ELF-1 (cell line): ENCODE data around the gene COL6A3.

Experiments
- DNase-seq: peaks from one replicate; pipeline ENCODE4 v3.0.0-alpha.2; 2016; ENCODE audit warnings: low read depth, low spot score

The COL6A3 gene

DNA sequence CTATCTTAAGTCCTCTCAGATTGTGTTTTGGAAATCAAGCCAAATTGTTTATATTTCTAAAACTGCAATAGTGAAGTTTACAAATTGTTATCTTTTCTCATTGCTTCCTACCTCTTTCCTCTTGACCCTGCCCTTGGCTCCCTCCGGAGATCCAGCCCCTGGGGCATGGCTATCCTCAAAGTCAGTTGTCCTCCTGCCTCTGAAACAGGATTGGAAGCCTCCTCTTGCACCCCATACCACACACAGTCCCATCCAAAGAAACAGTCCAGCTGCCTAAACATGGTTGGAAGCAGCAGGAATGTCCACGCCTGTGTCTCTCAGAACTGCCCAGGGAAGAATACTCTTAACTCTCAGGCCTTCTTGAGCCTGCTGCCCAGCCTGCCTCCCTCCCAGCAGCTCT lies 30.1 kb upstream of the COL6A3 start:
- no peak for DNase-seq

DNA sequence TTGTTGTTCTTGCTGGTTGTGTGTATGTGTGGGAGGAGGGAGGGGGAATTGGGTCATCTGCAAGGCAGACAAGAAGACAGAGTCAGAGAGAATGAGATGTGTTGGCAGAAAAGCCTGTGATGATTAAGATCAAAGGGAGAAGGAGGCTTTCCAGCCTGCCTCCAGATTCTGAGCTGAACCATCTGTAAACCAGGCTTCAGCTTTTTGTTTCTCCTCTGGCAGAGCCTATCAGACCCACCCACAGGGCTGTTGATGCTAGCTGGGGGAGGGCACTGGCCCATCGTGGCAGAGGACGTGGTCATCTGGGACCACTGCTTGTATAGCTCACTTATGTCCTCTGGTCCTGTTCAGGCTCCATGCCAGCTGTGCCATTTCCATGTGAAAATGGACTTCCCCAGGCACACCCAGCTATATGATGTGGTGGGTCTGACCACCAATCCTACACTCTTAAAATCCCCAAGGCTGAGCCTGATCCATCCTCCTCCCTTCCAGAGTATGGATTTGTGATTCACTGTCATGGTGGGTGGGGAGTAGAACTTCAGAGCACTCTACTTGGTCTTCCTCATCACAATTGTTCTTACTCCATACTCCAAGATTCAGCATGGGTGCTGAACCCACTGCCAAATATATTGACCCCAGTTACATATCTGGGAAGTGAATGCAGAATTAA lies 27.8 kb upstream of the COL6A3 start:
- peak; percentile 45 for DNase-seq

DNA sequence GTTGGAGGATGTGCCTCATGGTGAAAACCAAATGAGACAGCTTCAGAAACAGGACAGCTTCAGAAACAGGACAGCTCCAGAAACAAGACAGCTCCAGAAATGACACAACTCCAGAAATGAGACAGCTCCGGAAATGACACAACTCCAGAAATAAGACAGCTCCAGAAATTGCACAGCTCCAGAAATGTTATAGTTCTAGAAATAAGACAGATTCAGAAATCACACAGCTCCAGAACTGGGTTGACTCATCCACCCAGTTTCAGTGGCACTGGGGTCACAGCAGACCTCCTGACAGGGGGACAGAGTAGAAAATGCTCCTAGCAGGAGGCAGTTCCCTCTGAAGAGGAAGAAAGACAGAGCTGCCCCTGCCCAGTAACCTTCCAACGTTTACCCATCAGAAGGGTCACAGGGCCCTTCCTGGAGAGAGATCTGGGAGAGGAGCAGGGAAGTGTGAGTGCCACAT lies 26.9 kb upstream of the COL6A3 start:
- no peak for DNase-seq

DNA sequence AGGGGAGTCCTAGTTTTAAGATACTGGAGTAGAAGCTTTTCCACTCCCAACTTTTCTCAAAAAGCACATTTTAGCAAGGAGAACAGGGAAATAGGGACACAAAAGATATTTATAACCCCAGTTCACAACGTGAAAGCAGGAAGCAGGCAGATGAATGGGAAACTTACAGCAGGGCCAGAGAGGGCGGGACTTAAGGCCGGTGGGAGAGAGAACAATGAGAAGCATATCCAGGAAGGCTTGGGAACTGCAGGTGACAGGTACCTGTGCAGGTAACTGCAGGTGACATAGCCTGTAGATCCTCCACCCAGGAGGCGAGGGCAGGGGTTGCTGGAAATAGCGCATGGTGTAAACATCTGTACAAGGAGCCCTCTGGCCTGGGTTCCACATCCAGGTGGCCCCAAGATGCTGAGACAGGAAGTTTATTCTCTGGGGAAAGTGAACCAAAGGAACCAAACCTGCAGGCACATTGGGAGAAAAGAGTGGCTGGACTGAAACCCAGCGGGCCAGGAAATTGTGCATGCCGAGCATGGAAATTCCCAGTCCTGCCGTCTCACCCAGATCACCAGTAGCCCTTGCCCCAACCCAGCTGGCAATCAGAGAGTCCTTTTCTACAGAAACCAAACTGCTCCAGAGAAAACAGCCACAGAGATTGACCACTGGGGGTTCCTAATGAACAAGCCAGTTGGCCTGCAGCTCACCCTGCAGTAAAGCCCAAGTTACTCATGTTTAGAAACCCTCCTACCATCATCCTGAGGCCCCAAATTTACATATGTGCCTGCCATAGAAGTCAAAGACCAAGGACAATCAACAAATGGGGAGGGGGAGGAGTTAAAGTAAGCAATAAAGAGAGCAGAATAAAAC lies 24.3 kb upstream of the COL6A3 start:
- peak; percentile 41 for DNase-seq

DNA sequence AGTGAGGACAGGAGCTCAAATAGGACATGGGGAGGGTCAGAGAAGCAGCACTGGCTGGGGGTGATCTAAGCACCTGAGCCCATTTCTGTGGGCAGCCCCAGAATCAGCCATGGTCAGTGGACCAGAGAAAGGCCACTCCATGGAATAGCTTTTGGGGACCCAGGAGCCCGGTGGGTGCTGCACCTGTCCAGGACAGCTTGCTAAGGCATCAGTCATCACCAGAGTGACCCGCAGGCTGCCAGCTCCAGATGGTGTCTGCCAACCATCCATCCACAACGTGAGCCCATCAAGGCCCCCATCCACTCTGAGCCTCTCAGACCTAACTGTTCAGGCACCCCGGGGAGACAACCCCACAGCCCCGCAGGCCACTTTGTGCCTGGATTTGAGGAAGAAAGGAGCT lies 23.6 kb upstream of the COL6A3 start:
- no peak for DNase-seq

DNA sequence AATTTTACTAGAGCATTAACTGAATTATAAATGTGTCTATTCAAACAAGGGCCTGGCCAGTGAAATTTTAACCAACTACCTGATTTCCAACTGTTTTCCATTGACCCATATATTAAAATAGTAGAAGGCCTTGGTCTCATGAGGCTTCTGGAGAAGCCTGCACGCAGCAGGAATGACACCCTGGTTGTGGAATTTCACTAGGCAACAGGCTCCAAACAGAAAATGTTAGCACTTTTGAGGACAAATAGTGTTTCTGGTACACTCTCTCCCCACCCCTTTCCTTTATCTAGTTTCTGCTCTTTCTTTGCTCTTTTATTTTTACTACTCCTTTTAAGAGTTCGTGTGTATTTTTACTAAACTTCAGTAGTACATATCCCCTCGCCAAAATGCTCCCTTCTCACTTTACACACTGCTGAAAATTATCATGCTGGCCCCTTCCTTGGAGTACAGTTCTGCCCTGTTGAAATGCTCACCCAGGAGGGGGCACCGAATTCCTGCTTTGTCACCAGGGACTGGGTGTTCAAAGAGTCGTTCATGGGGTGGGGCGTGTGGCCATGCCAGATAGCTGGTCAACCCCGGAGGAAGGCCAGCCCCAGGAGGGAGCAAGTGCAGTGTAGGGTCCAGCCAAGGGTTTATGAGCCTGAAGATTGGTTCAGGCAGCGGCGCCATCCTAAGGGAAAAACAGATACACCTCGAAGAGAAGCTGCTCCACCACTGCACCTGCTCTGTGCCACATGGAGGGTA lies 22.1 kb upstream of the COL6A3 start:
- no peak for DNase-seq

DNA sequence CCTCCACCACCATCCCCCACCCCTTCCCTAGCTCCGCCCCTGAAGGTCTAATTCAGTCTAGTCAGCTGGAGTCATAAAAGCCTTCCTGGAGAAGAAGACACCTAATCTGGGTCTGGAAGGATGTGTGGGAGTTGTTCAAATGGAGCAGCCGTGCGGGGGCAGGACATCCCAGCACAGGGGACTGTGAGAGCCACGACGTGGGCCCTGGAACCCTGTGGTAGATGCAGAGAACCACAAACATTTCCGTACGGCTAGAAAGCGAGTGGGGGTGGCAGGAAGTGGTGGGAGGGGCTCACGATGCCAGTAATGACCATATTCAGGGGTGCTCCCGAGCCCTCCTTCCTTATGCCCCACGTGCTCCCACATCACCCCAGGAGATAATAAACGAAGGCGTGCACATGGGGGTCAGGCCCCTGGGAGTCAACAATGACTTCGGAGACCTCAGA lies 20.9 kb upstream of the COL6A3 start:
- DNase-seq: no peak

DNA sequence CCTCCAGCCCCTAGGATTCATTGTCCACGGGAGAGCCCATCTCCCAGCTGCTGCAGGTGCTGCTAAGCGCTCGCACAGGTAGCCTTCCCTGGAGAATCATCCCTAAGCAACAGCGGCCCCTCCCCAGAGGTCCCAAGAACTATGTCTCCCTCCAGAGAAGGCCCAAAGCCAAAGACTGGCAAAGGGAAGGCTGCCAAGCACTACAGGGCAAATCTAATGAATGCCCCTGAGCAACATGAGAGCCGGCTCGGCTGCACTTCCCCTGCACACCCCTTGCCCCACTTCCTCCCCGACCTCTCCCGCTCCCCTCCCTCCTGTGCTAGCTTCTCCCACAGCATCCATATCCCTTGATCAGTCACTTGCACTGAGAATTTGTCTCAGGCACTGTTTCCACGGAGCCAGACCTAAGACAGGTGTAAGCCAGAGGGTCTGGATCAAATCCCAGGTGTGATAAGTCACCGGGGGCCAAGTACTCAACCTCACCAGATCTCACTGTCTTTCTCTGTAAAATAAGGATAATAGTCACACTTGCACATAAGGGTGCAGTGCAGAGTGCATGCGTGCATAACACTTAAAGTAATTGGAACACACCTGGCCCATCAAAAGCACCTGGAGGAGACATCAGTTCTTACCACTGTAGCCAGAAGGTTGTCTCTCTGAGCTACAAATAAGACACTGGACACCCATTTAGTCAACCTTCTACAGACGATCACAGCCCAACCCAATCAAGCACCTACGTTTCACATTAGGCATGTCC lies 20.1 kb upstream of the COL6A3 start:
- DNase-seq: no peak

DNA sequence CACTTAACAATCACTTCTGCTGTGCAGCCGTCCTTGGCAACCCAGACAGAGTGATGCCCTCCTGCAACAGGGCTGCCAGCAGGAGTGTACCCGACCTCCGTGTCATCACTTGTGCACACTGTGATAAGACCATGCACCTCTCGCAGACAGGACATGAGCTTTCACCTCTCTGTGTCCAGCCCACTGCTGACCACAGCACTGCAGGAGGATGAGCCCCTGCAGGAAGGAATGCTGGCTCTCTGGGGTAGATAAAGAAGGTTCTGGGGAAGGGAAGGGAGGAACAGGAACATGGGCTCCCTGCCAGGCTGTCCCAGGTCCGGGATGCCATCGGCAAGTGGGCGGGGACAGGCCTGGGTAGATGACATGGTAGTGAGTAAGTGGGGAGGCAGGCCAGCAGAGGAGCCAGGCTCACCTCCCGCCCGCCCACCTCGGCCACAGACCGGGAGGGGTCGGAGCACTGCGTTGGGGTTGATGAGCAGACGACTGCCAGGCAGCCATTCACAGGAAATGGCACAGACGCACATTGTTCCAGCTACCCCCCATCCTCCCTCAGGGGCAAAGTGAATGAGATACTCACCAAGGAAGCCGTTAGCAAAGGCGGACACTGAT lies 18.6 kb upstream of the COL6A3 start:
- DNase-seq: peak; percentile 58

DNA sequence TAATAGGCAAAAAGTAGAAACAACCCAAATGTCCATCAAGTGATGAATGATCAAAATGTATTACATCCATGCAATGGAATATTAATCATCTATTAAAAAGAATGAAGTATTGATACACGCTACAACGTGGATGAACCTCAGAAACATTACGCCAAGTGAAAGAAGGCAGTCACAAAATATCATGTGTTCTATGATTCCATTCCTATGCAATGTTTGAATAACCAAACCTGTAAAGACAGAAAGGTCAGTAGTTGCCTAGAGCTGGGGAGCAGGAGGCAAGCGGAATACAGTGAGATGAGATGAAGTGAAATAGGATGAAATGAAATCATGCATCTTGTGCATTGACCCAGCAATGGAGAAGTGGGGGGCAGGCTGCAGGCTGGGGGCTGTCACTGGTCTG lies 17.9 kb upstream of the COL6A3 start:
- no peak for DNase-seq

DNA sequence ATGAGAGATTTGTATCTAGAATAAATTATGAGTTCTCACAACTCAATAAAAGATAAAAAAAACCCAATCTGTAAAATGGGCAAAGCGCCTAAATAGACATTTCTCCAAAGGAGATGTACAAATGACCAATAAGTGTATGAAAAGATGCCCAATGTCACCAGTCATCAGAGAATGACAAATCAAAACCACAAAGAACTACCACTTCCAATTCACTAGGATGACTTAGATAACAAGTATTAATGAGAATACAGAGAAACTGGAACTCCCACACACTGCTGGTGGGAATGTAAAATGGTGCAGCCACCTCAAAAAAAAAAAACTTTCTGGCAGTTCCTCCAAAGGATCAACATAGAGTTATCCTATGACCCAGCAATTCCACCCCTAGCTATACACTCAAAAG lies 17.4 kb upstream of the COL6A3 start:
- DNase-seq: no peak

DNA sequence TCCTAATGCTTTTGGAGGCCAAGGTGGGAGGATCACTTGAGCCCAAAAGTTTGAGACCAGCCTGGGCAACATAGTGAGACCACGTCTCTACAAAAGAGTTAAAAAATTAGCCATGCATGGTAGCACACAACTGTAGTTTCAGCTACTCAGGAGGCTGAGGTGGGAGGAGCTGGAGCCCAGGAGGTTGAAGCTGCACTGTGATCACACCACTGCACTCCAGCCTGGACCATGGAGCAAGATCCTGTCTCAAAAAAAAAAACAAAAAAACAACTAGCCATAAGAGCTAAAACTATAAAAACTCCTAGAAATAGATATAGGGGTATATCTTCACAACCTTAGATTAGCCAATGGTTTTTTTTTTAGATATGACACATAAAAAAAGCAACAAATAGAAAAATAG lies 16.9 kb upstream of the COL6A3 start:
- no peak for DNase-seq

DNA sequence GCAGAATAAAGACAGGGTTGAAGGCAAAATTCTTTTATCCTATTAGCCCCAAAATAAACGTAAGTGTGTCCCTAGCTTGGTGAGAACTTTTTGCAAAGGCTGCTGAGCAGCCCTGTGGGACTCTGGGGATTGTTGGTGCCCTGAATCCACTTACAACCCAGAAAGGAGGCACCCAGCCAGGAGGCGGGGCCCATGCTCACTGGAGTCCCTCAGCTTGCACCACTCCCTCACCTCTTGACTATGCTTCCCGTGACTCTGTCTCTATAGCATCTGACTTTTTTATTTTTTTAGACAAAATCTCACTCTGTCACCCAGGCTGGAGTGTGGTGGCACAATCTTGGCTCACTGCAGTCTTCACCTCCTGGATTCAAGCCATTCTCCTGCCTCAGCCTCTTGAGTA lies 15.8 kb upstream of the COL6A3 start:
- DNase-seq: no peak

DNA sequence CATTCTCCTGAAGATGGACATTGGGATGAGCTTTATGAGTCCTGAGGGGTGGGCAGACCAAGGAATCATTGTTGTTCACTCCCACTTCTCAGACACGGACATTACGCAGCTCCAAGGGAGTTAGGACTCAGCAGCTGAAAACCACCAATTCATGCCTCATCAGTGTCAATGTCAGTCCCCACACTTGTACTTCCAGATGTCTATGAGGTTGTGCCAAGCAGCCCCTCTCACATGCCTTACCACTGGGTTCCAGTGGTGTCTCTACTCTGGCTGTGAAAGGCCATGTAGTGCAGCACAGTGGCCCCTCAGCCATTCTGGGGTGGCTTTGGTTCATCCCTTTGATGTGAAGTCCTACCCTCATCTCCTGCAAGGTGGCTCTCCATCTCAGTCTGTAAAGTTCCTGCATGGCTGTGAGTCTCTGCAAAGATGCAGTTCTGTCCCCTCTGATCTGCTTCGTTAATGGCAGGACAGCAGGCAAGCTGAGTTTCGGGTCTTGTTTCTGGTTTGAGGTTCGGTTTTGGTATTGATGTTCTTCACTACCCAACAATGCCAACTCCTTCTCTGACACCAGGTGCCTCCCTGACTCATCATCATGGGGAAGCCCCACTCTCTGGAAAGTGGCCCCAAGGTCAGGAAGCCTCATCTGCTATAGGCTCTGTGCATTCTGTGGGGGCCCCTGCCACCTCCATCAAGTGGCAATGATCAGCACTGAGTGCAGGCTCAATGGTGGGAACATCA lies 14.0 kb upstream of the COL6A3 start:
- DNase-seq: no peak

DNA sequence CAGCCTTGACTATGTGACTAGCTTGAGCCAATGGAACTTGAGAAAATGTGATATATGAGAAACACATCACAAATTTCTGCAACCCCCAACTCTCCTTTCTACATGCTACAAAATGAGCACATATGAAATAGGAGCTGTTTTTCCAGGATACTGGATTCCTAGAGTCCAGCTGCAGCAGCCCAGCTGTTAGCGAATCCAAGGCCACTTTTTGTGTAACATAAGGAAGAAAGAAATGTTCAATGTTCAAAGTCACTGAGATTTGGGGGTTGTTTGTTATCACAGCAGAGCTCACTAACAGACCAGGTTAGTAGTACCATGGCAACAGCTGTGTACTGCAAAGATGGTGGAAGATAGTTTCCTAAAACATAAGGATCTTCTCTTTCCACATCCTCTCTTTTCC lies 12.6 kb upstream of the COL6A3 start:
- no peak for DNase-seq

DNA sequence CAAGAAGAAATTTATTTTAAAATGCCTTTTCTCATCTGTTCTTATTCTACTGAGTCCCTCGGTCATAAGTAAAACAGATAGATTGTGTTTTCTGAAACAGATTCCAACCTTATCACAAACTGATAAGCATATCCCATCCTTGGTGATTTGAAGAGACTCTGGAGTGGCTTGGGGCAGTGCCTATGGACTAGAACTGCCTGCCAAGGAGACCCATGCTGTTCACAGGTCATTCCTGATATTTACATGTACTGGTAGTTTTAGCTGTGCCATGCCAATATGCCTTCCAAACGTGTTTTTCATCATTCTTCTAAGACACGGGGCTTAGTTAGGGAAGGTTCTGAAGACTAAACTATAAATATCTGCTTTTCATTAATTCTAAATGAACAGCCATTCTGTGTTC lies 11.4 kb upstream of the COL6A3 start:
- no peak for DNase-seq

DNA sequence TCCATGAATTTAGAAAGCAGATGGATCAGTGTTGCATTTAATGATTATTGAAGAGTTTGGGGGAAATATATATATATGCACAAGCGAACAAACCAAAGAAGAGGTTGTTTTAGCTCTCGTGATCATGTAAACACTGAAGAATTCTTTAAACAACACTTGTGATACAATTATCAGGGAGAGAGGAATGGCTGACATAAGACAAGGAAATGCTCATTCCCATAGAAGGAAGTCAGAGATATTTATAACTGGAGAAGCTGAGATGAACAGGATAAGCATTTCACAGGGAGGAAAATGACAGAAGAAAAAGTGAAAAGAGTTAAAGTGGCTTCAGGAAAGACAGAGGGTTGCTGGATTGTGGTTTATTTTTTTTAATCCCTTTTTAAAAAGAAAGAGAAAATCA lies 10.6 kb upstream of the COL6A3 start:
- DNase-seq: no peak

DNA sequence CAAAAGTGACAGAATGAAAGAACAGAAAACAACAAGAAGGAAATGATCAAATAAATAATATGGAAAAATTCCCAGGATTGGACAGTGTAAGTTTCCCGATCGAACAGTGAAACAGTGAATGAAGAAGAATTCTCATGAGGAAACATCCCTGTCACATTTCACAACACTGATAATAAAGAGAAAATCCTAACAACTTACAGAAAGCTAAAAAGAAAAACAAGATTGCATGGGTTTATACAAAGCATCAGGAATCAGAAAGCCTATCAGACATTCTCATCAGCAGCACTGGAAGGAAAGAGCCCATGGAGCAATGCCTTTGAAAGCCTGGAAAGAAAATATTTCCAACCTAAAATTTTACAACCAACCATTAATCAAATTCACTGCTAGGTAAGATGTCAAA lies 9.9 kb upstream of the COL6A3 start:
- no peak for DNase-seq

DNA sequence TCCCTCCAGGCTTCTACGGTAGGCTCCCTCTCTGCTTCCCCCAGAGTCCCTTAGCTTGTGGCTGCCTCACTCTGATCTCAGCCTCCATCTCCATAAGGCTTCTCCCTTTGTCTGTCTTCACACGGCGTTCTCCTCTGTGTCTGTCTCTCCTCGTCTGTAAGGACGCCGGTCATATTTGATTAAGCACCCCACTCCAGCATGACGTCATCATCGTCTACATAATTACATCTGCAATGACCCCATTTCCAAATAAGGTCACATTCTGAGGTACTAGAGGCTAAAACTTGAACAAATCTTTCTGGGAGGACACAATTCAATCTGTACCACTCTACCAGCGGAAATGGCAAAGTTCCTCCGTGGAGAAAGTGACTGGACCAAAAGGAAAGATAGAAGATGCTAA lies 8.3 kb upstream of the COL6A3 start:
- DNase-seq: no peak

DNA sequence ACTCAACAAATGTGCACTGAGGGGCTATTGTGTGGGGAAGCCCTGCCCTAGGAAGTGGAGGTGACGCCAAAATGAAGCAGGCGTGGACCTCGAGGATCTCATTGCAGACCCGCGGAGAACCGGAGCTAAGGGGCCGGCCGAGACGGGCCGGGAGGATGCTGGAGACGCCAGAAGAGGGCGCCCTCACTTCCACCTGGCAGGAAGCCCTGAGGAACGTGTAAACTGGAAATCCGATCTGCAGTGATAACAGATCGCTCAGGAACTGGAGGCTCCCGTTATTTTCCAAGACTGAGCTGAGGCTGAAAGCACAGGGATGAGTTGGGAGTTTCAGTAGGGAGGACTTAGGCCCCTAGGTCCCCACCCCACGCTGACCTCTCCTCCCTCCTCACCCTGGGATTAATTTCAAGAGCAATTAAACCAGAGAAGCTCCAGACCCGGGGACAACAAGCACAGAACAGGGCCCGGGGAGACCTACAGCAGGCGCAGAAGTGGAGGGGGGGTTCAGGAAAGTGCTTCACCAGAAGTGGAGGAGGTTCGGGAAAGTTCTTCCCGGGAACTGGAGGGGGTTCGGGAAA lies 7.7 kb upstream of the COL6A3 start:
- DNase-seq: peak; percentile 92
